A673 (cell line): Measurements from ENCODE around the gene PROSER2. TPM values are rescaled to one million over a fixed set of nuclear protein-coding genes. Genes with fewer than 3 reads are reported as not detected.
A peak's percentile ranks its signal among the peaks of the same experiment; 100 is the strongest.

Experiments used
- BruUV-seq: library from RNA; stranded (reverse); fragments of 400-500 nt; replicated peaks from 2 replicates; lab custom pipeline; 2021; lab: Mats Ljungman, UMichigan
- CTCF ChIA-PET: fragments of 300-600 bp; sonication (Branson Sonifier 250); formaldehyde crosslinking; loops from one replicate; lab custom pipeline; 2022; ENCODE audit warnings: antibody characterized with exemption; lab: Charles Lee
- POLR2A ChIA-PET: fragments of 300-600 bp; sonication (Branson Sonifier 250); formaldehyde crosslinking; loops from one replicate; lab custom pipeline; 2022; ENCODE audit warnings: antibody characterized with exemption; ENCODE audit not compliant: low non-redundant PET; lab: Charles Lee
- DNase-seq: peaks from one replicate; pipeline ENCODE4 v3.0.0-alpha.2; 2015; ENCODE audit warnings: low spot score
- H3K27ac ChIP-seq: fragments of 200-600 bp; sonication (generic); 2 replicates; pipeline ENCODE4 v1.5.1; 2016; ENCODE audit warnings: mixed run types, low read depth, mild to moderate bottlenecking, mixed read lengths, antibody characterized with exemption, low read length; ENCODE audit not compliant: poor library complexity, severe bottlenecking
- H3K27me3 ChIP-seq: fragments of 200-600 bp; sonication (generic); replicated peaks from 2 replicates; pipeline ENCODE4 v1.6.1; 2017; ENCODE audit warnings: mixed run types, low read depth, mild to moderate bottlenecking, mixed read lengths, antibody characterized with exemption, low read length; ENCODE audit not compliant: insufficient read depth, poor library complexity
- H3K36me3 ChIP-seq: fragments of 200-600 bp; sonication (generic); 2 replicates; pipeline ENCODE4 v1.6.1; 2016; ENCODE audit warnings: mixed run types, mild to moderate bottlenecking, mixed read lengths, antibody characterized with exemption, low read length; ENCODE audit not compliant: insufficient read depth, poor library complexity, severe bottlenecking
- H3K4me1 ChIP-seq: fragments of 200-600 bp; sonication (generic); 2 replicates; pipeline ENCODE4 v1.6.1; 2017; ENCODE audit warnings: mixed run types, mild to moderate bottlenecking, mixed read lengths, antibody characterized with exemption, low read length; ENCODE audit not compliant: insufficient read depth, poor library complexity, severe bottlenecking
- H3K4me3 ChIP-seq: fragments of 200-600 bp; sonication (generic); 2 replicates; pipeline ENCODE4 v1.5.1; 2016; ENCODE audit warnings: low read depth, mixed run types, mild to moderate bottlenecking, mixed read lengths, low read length; ENCODE audit not compliant: poor library complexity, severe bottlenecking
- H3K9me3 ChIP-seq: fragments of 200-600 bp; sonication (generic); 2 replicates; pipeline ENCODE4 v1.6.1; 2016; ENCODE audit warnings: mixed run types, low read depth, mild to moderate bottlenecking, mixed read lengths, antibody characterized with exemption, low read length; ENCODE audit not compliant: poor library complexity, severe bottlenecking
- EZH2 ChIP-seq: fragments of 200-600 bp; sonication (generic); IDR thresholded peaks from 2 replicates; pipeline ENCODE4 v1.6.1; 2017; ENCODE audit warnings: borderline replicate concordance, low read depth, mild to moderate bottlenecking, mixed read lengths, antibody characterized with exemption, low read length; ENCODE audit not compliant: poor library complexity, severe bottlenecking
- intact Hi-C: fragments of 100-400 bp; cut with micrococcal nuclease; formaldehyde crosslinking; loops from one replicate; pipeline ENCODE4 v1.10.0; 2022; ENCODE audit not compliant: unreplicated experiment
- total RNA-seq: library from RNA; stranded (reverse); gene quantifications from 2 replicates; pipeline ENCODE4 v1.2.3, GENCODE V29; 2021
- TF ChIP-seq, protein P1 (sequence below): fragments of 300-800, 200-600 bp; sonication (generic); conservative IDR thresholded peaks from 2 replicates; pipeline ENCODE4 v1.5.1; 2017; ENCODE audit warnings: low read depth, mild to moderate bottlenecking, antibody characterized with exemption, low read length, moderate library complexity, mixed read lengths

The PROSER2 gene
- total RNA-seq, 1 experiment from 2014 or later: 40.4 TPM

- no TSS peak for BruUV-seq
- CTCF ChIA-PET: no interaction called here
Measured at GRCh38 chr10:11806706-11807105, 16.4 kb upstream of the PROSER2 start.

GRCh38 chr10:11808808-11809207 is 14.3 kb upstream of the PROSER2 start:
- no peak for DNase-seq
- no TSS peak for BruUV-seq
- intact Hi-C loops: no loop called here
- ChIA-PET POLR2A (no interaction called here), CTCF (no interaction called here)
- TF ChIP-seq, protein P1, sequence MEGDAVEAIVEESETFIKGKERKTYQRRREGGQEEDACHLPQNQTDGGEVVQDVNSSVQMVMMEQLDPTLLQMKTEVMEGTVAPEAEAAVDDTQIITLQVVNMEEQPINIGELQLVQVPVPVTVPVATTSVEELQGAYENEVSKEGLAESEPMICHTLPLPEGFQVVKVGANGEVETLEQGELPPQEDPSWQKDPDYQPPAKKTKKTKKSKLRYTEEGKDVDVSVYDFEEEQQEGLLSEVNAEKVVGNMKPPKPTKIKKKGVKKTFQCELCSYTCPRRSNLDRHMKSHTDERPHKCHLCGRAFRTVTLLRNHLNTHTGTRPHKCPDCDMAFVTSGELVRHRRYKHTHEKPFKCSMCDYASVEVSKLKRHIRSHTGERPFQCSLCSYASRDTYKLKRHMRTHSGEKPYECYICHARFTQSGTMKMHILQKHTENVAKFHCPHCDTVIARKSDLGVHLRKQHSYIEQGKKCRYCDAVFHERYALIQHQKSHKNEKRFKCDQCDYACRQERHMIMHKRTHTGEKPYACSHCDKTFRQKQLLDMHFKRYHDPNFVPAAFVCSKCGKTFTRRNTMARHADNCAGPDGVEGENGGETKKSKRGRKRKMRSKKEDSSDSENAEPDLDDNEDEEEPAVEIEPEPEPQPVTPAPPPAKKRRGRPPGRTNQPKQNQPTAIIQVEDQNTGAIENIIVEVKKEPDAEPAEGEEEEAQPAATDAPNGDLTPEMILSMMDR: no peak
- no peak for TF ChIP-seq EZH2
- H3K4me3 ChIP-seq: no peak overlapping the region
- no peaks in the 10 kb centered on the region for H3K9me3 ChIP-seq
- no peaks in the 10 kb centered on the region for H3K27me3 ChIP-seq
- peaks cover 36% of the 10 kb centered on the region for H3K4me1 ChIP-seq
- H3K36me3 ChIP-seq: no peaks in the 10 kb centered on the region
- no peak overlapping the region for H3K27ac ChIP-seq

More at GRCh38 chr10:11806706-11807105, 16.4 kb upstream of the PROSER2 start:
- Histone ChIP-seq H3K4me3 (no peak overlapping the region), H3K36me3 (no peaks in the 10 kb centered on the region), H3K27ac (no peak overlapping the region), H3K9me3 (no peaks in the 10 kb centered on the region), H3K27me3 (no peaks in the 10 kb centered on the region), H3K4me1 (peaks cover 29% of the 10 kb centered on the region)
- intact Hi-C loops: no loop called here
- no peak for DNase-seq
- POLR2A ChIA-PET: no interaction called here
- TF ChIP-seq EZH2: no peak
- TF ChIP-seq, protein P1: no peak

- CTCF ChIA-PET: no interaction called here
- H3K27ac ChIP-seq: peak overlapping the region; percentile 38
- no peak for DNase-seq
Measured at GRCh38 chr10:11810313-11810766, 12.8 kb upstream of the PROSER2 start.

More at GRCh38 chr10:11810313-11810766, 12.8 kb upstream of the PROSER2 start:
- intact Hi-C loops: no loop called here
- no peak overlapping the region for H3K4me3 ChIP-seq
- H3K36me3 ChIP-seq: no peaks in the 10 kb centered on the region
- peaks cover 51% of the 10 kb centered on the region for H3K4me1 ChIP-seq
- H3K27me3 ChIP-seq: no peaks in the 10 kb centered on the region
- POLR2A ChIA-PET: interaction anchor here (1.0 kb wide), 1 partner anchor 11 kb away, joined by 4 read pairs; no protein-coding TSS in a partner anchor
- BruUV-seq: no TSS peak
- TF ChIP-seq EZH2: no peak
- TF ChIP-seq, protein P1: no peak
- no peaks in the 10 kb centered on the region for H3K9me3 ChIP-seq
